Mesendoderm (in vitro differentiated cells): Measurements from ENCODE around the gene SLC44A1.
A peak's percentile ranks its signal among the peaks of the same experiment; 100 is the strongest.

ENCODE experiments used
- DNase-seq: peaks from one replicate; pipeline ENCODE4 v3.0.0; 2013
- H2AK5ac ChIP-seq: 2 replicates; pipeline ENCODE4 v1.6.1; 2013; ENCODE audit warnings: low read length, inconsistent platforms
- H2BK120ac ChIP-seq: 2 replicates; pipeline ENCODE4 v1.6.1; 2013; ENCODE audit warnings: low read depth, mild to moderate bottlenecking, low read length, moderate library complexity, mixed read lengths
- H2BK15ac ChIP-seq: replicated peaks from 2 replicates; pipeline ENCODE4 v1.6.1; 2013; ENCODE audit warnings: low read depth, mild to moderate bottlenecking, moderate library complexity
- H2BK5ac ChIP-seq: 2 replicates; pipeline ENCODE4 v1.6.1; 2013; ENCODE audit warnings: low read length, inconsistent platforms
- H3K18ac ChIP-seq: 2 replicates; pipeline ENCODE4 v1.6.1; 2013; ENCODE audit warnings: mild to moderate bottlenecking, low read length, mixed read lengths
- H3K23ac ChIP-seq: one replicate; pipeline ENCODE4 v1.6.1; 2013; ENCODE audit warnings: low read length
- H3K27ac ChIP-seq: 2 replicates; pipeline ENCODE4 v1.5.1; 2013; ENCODE audit warnings: low read depth, mild to moderate bottlenecking, inconsistent platforms, low read length, moderate library complexity
- H3K27me3 ChIP-seq: 2 replicates; pipeline ENCODE4 v1.6.1; 2013; ENCODE audit warnings: low read length, control low read depth, mild to moderate bottlenecking, inconsistent platforms; ENCODE audit not compliant: insufficient read depth, poor library complexity
- H3K36me3 ChIP-seq: 2 replicates; pipeline ENCODE4 v1.6.1; 2013; ENCODE audit warnings: low read length, inconsistent platforms; ENCODE audit not compliant: control insufficient read depth, insufficient read depth
- H3K4ac ChIP-seq: one replicate; pipeline ENCODE4 v1.6.1; 2013; ENCODE audit warnings: low read depth, mild to moderate bottlenecking, low read length, moderate library complexity
- H3K4me1 ChIP-seq: 2 replicates; pipeline ENCODE4 v1.6.1; 2013; ENCODE audit warnings: low read depth, low read length, inconsistent platforms; ENCODE audit not compliant: control insufficient read depth
- H3K4me2 ChIP-seq: 2 replicates; pipeline ENCODE4 v1.6.1; 2013; ENCODE audit warnings: low read length
- H3K4me3 ChIP-seq: 2 replicates; pipeline ENCODE4 v1.5.1; 2013; ENCODE audit warnings: mild to moderate bottlenecking, low read length
- H3K56ac ChIP-seq: one replicate; pipeline ENCODE4 v1.6.1; 2013; ENCODE audit warnings: low read length
- H3K79me1 ChIP-seq: 2 replicates; pipeline ENCODE4 v1.6.1; 2013; ENCODE audit warnings: low read length, inconsistent platforms
- H3K79me2 ChIP-seq: 2 replicates; pipeline ENCODE4 v1.6.1; 2013; ENCODE audit warnings: mild to moderate bottlenecking, low read length; ENCODE audit not compliant: control insufficient read depth, insufficient read depth
- H3K9ac ChIP-seq: 2 replicates; pipeline ENCODE4 v1.6.1; 2013; ENCODE audit warnings: low read length, inconsistent platforms
- H4K5ac ChIP-seq: one replicate; pipeline ENCODE4 v1.6.1; 2013; ENCODE audit warnings: low read length
- H4K8ac ChIP-seq: one replicate; pipeline ENCODE4 v1.6.1; 2013; ENCODE audit warnings: low read depth, mild to moderate bottlenecking, control low read depth, low read length, moderate library complexity
- WGBS: extraction: QIAGEN DNeasy Blood & Tissue Kit; methylation state at CpG from one replicate; pipeline ENCODE4 v1.1.7; 2013; ENCODE audit warnings: low lambda C conversion rate, missing lambda C conversion rate; ENCODE audit not compliant: insufficient coverage; ENCODE audit errors: extremely low coverage; 5-methylcytosine and 5-hydroxymethylcytosine counted together

The SLC44A1 gene

DNA sequence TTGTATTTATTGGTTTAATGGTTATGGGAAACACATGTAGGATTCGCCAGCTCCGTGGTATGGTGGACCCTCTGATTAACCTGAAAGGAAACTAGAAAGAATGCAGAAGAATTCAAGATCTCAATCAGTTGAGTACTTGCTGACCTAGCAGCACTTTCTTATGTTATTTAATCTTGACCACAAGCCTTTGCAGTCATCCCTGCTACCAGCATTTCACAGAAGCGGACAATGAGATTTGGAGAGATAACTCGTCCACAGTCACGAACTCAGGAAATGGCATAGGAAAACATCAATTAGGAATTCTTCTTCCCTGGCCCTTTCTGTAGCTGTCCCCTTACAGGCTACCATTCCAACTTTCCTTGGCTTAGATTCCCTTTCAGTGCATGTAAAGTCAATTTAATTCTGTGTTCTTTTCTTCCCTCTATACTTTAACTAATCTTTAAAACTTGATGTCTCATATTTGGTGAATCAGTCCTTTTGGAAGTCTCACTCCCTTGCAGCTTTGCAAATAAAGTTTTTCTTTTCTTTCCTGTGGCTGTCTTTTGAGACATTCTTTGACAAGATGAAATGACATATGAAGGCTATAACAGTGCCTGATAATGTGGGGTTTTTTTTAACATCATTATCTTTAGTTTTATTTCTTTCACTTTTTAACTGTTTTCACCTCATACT, 1.3 kb upstream of the SLC44A1 start:
- Histone ChIP-seq H3K27ac (peak overlapping the region; percentile 9), H3K23ac (no peak overlapping the region), H2BK5ac (no peak overlapping the region), H3K4ac (no peak overlapping the region), H3K79me2 (peaks cover 22% of the 10 kb centered on the region), H4K5ac (no peak overlapping the region), H4K8ac (no peak overlapping the region), H3K79me1 (peaks cover 2% of the 10 kb centered on the region), H3K4me1 (peaks cover 14% of the 10 kb centered on the region), H3K9ac (no peak overlapping the region), H3K36me3 (no peaks in the 10 kb centered on the region), H3K4me3 (no peak overlapping the region), H3K18ac (no peak overlapping the region), H2BK15ac (peak overlapping the region; percentile 98), H2AK5ac (no peak overlapping the region), H3K27me3 (no peaks in the 10 kb centered on the region), H3K4me2 (no peak overlapping the region), H3K56ac (peak overlapping the region; percentile 10), H2BK120ac (no peak overlapping the region)
- peak; percentile 94 for DNase-seq
- no CpG with 5 or more reads among the region's 5 CpGs for WGBS

DNA sequence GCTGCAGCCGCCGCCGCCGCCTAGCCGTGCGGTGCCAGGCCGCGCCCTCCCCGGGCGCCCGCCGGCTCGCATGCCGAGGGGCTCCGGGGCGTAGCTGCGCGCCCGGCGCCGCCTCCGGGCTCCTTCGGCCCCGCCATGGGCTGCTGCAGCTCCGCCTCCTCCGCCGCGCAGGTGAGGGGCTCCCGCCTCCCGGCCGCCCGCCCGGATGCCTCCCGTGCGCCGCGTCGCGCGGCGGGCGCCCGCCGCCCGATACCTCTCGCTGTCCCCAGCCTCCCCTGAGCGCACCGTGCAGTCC, 230 bp downstream of the SLC44A1 start:
- Histone ChIP-seq H3K4me2 (no peak overlapping the region), H3K4me1 (peaks cover 14% of the 10 kb centered on the region), H4K5ac (no peak overlapping the region), H3K4me3 (peak overlapping the region; percentile 63), H3K27me3 (no peaks in the 10 kb centered on the region), H3K79me1 (peaks cover 2% of the 10 kb centered on the region), H2BK120ac (peak overlapping the region; percentile 65), H2BK5ac (no peak overlapping the region), H3K79me2 (peaks cover 26% of the 10 kb centered on the region), H3K27ac (peak overlapping the region; percentile 96), H3K4ac (peak overlapping the region; percentile 87), H3K56ac (peak overlapping the region; percentile 87), H2AK5ac (no peak overlapping the region), H3K18ac (peak overlapping the region; percentile 96), H4K8ac (no peak overlapping the region), H2BK15ac (no peak overlapping the region), H3K36me3 (no peaks in the 10 kb centered on the region), H3K9ac (peak overlapping the region; percentile 72), H3K23ac (no peak overlapping the region)
- no CpG with 5 or more reads among the region's 48 CpGs for WGBS
- DNase-seq = no peak

DNA sequence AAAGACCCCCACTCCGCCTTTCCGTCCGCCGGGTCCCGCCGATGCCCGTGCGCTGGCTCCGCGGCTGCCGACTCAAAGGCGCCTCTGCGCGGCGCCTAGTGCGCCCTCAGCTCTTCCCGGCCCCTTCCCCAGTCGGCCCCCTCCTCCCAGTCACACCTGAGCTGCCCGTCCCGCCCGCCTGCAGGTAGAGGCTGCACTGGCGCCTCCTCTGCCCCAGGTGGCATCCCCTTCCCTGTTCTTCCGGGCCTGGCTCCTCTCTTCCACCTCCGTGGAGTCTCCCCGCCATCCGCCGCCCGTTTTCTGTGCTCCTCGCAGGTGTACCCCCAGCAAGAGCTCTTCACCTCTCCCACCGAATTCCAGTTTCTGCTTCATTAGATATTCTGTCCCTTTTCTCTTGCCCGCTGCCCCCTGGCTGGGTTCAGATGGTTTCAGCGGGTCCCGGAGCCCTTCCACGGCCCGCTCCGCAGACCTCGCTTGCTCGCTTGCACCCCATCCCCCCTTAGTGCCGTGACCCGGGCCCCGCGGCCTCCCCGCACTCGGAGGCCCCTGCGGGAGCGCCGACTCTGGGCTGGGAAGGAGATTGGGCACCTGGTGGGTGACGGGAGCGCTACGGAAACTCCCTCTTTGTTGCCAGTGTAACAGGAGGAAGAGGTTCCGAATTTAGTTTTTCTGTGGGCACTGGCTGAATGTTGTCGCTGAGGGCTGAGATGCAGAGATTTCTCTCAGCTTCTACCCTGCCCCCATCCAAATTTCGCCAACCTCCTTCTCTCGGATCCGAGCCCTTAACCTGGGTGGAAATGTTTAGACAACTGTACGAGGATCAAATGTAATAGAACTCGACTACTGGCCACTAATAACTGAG, 809 bp downstream of the SLC44A1 start:
- Histone ChIP-seq H3K27me3 (no peaks in the 10 kb centered on the region), H3K23ac (no peak overlapping the region), H4K5ac (no peak overlapping the region), H3K27ac (peak overlapping the region; percentile 96), H3K36me3 (no peaks in the 10 kb centered on the region), H3K79me2 (peaks cover 31% of the 10 kb centered on the region), H4K8ac (no peak overlapping the region), H2BK15ac (no peak overlapping the region), H3K18ac (peak overlapping the region; percentile 96), H2BK120ac (peak overlapping the region; percentile 83), H3K4ac (peak overlapping the region; percentile 87), H3K9ac (peak overlapping the region; percentile 72), H3K4me1 (peaks cover 14% of the 10 kb centered on the region), H3K79me1 (peaks cover 2% of the 10 kb centered on the region), H3K56ac (peak overlapping the region; percentile 87), H2AK5ac (no peak overlapping the region), H2BK5ac (no peak overlapping the region), H3K4me2 (peak overlapping the region; percentile 43), H3K4me3 (peak overlapping the region; percentile 63)
- WGBS = no CpG with 5 or more reads among the region's 57 CpGs
- peak; percentile 90 for DNase-seq

DNA sequence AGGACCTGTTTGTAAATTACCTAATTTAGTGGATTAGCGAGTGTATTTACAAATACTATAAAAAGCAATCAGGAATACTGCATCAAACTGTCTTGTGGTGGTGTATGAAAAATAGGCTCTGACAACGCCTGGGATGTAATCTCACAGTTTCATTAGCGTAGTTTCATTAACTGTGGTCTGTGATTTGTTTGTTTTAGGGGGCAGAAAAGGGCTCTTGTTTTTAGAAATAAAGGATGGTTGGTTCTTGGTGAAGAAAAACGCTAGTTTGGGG, 1.4 kb downstream of the SLC44A1 start:
- Histone ChIP-seq H2BK120ac (no peak overlapping the region), H3K4me3 (peak overlapping the region; percentile 63), H3K18ac (peak overlapping the region; percentile 5), H4K5ac (no peak overlapping the region), H3K23ac (no peak overlapping the region), H3K27ac (no peak overlapping the region), H2BK5ac (no peak overlapping the region), H3K27me3 (no peaks in the 10 kb centered on the region), H3K9ac (peak overlapping the region; percentile 72), H3K79me2 (peaks cover 34% of the 10 kb centered on the region), H3K56ac (peak overlapping the region; percentile 87), H3K4me2 (peak overlapping the region; percentile 43), H3K36me3 (no peaks in the 10 kb centered on the region), H3K4ac (no peak overlapping the region), H2AK5ac (no peak overlapping the region), H2BK15ac (no peak overlapping the region), H3K4me1 (peaks cover 14% of the 10 kb centered on the region), H4K8ac (no peak overlapping the region), H3K79me1 (peaks cover 2% of the 10 kb centered on the region)
- no CpG with 5 or more reads among the region's 4 CpGs for WGBS
- DNase-seq = no peak

DNA sequence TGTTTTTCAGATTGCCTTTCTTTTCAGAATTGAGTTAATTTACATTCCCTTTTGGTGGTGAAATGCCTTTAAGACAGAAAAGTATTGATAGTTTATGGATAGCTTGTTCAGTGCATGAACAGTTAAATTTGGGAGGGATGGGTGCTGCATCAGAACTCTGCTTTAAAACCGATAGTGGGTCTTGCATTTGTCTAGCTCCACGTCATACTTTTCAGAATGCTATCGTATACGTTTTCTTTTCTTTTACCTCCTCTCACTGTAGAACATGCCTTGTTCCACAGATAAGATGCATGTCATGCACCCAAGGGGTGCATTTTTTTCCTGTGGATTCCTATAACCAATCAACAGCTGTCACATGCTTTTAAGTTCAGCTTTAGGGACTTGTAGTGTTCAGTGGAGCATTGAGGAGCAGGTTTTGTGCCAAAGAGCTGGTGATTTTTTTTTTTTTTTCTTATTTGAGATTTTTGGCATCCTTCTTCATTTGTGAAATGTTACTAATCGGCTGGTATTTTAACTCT, 2.3 kb downstream of the SLC44A1 start:
- Histone ChIP-seq H3K79me2 (peaks cover 43% of the 10 kb centered on the region), H4K5ac (no peak overlapping the region), H3K18ac (no peak overlapping the region), H3K4me3 (no peak overlapping the region), H3K4me1 (peaks cover 11% of the 10 kb centered on the region), H2BK15ac (no peak overlapping the region), H4K8ac (no peak overlapping the region), H3K4me2 (peak overlapping the region; percentile 18), H3K36me3 (no peaks in the 10 kb centered on the region), H3K79me1 (peaks cover 7% of the 10 kb centered on the region), H3K23ac (no peak overlapping the region), H3K4ac (no peak overlapping the region), H3K27me3 (no peaks in the 10 kb centered on the region), H3K56ac (peak overlapping the region; percentile 51), H2BK5ac (no peak overlapping the region), H2AK5ac (no peak overlapping the region), H3K27ac (no peak overlapping the region), H3K9ac (peak overlapping the region; percentile 21), H2BK120ac (no peak overlapping the region)
- WGBS = no CpG with 5 or more reads among the region's 5 CpGs
- DNase-seq = no peak
